Suppressor macrophage treated with lipopolysaccharide for 4 hours (primary cell): ENCODE results near the gene GAREM1.

Experiments
- DNase-seq: peaks from one replicate; pipeline ENCODE4 v3.0.0-alpha.2; 2020

The GAREM1 gene

DNA sequence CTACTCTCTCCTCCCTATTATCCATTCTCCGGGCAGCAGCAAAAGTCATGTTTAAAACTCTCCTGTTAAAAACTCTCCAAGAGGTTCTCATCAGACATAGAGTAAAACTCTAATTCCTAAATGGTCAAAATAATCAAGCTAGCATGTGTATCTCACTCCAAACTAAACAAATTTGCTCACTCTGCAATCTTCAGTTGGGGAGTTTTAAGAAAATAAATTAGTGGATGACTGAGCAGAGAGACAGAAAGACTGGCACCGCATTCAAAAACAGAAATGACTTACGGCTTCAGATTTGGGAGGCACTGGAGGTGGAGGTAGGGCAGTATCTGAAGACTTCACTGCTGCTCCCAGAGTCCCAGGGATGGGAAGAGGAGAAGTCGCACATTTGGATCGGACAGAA lies 183.9 kb downstream of the GAREM1 start:
- DNase-seq = no peak

DNA sequence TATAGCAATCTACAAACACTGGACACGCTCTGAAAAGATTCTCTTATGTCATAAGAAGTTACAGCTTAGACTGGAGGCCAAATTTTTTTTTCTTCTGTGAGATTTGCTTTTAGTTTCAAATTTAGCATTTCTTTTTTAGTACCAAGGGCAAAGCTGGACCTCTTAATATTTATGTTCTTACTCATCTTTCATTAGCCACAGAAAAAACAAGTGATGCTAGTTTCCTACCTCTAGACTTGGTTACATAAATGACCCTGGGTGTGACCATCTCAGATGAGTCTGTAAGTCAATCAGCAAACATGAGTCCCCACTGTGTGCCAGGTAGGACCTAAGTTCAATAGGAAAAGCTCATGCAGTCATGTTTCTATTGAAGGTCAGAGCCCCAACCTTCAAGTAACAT lies 186.4 kb downstream of the GAREM1 start:
- DNase-seq = no peak

DNA sequence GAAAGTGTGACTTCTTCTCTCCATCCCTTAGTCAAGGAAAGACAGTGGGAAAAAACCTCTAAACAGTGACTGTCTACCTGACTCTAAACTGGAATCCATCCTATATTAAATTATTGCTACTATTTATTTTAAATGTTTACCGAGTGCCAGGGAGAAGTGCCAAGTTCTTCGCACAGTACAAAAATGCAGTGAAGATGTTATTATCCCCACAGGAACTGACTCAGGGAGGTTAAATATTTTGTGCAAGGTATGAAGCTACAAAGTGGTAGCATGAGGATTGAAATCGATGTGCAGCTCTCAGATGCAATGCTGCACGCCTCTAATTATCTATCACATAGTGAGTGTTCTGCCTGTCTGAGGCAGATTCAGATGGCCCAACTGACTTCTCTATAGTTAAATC lies 189.8 kb downstream of the GAREM1 start:
- DNase-seq = no peak

DNA sequence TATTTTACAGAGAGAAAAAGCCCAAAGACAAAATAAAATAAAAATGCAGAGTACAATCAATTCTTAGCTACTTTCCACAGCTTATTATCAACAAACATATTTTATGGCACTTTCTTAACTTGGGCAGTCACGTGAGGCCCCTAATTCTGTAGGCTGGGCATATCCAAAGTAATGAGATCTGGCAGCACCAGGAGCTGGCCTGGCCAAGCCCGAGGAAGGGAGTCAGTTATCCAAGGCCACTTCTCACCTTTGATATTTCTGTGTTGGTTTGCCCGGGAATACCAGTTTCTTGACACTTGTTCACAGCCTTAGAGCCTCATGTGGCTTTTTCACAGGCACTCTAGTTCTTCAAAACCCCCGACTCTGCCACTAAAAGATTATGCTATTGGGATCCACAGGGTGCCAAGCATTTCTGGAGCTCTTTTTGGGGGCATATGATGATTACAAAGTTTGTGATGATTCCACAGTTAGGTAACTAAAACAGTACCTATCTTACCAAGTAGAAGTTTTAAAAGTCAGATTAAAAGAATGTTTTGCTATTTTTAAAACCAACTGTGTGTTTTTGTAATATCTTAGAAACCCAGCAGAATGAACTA lies 190.4 kb downstream of the GAREM1 start:
- no peak for DNase-seq

GRCh38 chr18:32278177-32278799 lies 192.4 kb downstream of the GAREM1 start:
- DNase-seq = no peak

DNA sequence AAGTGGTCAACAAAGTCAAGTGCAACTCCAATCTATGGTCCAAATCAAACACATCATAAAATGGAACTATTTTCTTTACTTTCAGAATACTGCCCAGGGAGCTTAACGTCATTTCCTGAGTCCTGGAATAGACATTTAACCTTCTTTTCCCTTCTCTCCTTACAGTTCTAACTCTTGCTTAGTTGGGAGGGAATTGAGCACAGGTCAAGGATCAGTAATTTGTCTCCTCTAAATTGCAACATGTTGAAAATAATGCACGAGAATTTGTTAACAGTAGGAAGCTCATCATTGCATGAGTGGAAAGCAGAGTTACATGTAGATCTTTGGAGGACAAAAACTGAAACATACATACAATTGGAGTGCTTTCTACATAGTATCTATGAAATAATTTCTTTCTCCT lies 193.1 kb downstream of the GAREM1 start:
- DNase-seq = no peak

- no peak for DNase-seq
Observed at GRCh38 chr18:32276906-32277305, 193.8 kb downstream of the GAREM1 start.

- no peak for DNase-seq
Observed at GRCh38 chr18:32276256-32276655, 194.4 kb downstream of the GAREM1 start.

DNA sequence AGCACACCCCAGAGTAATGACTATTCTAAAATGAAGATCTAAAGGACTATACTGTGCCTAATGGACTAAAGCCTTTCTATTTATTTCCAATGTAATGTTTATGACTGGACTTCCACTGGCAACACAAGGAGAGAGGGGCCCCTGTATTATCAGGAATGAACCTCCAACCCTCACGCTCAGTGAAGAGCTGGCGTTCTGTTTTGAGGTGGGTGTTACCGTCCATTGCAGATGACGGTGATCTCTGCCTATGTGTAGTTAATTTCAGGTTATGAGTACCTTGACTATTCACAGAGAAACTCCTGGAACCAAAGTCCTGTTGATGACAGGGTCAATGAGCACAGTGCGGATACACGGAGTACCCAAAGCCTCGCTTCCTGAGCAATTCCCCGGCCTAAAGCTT lies 195.5 kb downstream of the GAREM1 start:
- no peak for DNase-seq

- no peak for DNase-seq
Observed at GRCh38 chr18:32274307-32274706, 196.4 kb downstream of the GAREM1 start.

GRCh38 chr18:32271672-32272208 lies 198.9 kb downstream of the GAREM1 start:
- peak; percentile 36 for DNase-seq

DNA sequence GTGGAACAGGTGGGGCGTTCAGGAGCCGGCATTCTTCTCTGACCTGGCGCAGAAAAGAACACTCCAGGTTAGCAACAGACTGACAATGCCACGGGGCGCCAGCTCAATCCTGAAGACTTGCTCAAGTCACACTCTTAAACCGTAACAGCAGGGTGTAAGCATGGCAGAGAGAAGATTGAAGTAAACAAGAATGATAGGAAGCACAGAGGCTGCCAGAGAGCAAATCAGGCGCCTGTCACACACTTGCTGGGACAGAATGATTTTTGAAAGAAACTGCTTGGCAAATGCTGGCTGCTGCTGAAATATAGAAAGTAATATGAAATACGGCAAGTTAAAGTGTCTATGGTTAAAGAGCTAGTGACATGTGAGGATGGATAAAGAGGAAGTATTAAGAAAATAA lies 200.3 kb downstream of the GAREM1 start:
- DNase-seq = no peak

DNA sequence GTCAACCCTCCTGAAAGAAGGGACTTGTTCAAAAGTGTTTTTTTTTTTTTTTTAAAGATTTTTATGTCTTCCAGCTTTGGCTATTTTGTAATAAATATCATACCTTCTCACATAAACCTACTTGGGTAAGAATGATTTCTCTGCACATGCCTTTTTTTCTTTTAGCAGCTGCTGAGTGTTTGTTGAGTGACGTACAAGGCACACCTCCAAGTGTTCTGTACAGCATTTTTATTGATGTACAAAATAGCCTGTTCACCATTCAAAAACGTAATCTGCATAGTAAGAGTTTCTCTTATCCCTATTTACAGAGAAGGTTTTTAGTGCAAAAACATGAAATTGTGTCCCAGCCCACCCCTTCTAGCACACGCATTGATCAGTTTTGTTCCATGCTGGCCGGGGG lies 203.2 kb downstream of the GAREM1 start:
- no peak for DNase-seq

GRCh38 chr18:32264401-32264800 lies 206.3 kb downstream of the GAREM1 start:
- DNase-seq = no peak

GRCh38 chr18:32262092-32262491 lies 208.6 kb downstream of the GAREM1 start:
- no peak for DNase-seq

DNA sequence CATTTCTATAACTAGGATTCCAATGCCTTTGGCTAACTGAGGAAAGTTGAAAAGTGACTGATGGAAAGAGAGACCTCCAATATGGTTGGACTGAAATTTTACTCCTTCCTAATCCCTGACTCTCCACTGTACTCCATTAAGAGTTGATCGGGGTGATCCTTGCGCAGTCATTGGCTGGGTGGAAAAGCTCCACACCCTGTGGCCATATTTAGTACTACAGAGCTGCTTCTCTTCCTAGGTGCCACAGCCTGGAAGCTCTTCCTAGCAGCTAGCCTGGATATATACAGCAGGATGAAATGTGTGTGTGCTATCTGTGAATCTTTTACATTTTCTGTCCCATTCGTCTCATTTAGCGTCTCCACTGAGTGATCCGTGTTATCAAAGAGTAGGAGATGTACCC lies 209.7 kb downstream of the GAREM1 start:
- DNase-seq = no peak

- DNase-seq = no peak
Observed at GRCh38 chr18:32259553-32259952, 211.1 kb downstream of the GAREM1 start.

- DNase-seq = peak; percentile 17
Observed at GRCh38 chr18:32258558-32259204, 212.0 kb downstream of the GAREM1 start.

DNA sequence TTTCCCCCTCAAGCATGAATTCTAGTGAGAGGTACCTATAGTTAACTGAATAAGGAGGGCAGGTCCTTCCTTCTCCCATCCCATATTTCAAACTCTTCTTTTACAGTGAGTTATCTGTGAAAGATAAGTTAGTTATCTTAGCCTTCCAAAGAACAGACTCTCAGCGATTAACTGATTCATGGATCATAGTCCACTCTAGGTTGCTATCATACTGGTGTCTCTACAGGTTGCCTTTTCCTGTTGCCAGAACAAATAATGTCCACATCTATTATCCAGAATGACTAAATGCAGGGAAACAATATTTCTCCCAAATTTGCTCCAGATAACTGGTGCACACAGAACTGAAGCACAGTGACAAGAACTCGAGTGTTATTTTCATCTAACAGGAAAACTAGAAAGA lies 212.5 kb downstream of the GAREM1 start:
- no peak for DNase-seq

DNA sequence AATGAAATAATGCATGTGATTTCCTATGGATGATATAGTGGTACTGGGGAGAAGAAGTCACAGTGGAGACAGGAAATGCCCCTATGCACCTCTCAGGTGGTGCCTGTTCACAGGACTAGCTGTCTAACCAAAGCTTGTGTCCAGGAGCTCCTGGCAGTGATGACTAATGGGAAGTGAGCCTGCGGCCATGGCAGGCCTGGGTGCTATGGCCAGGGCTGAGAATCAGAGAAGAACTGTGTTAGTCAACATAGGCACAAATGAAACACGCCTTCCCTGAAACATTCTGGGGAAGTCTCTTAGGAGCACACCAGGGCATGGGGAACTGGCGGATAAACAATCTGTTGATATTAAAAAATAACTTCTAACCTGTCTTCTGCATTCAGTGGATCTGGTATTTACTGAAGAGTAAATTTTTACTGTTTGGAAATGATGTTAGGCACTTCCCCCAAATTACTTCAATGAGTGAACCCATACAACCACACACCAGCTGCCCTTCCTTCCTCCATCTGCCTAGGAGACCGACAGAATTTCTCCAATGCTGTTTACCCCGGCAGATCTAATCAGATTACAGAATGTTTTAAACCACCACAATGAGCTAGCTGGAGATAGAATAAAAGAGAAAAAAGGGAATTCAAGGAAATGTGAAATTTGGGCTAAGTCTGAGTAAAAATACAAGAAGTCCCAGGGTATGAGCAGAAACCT lies 213.4 kb downstream of the GAREM1 start:
- peak; percentile 34 for DNase-seq

DNA sequence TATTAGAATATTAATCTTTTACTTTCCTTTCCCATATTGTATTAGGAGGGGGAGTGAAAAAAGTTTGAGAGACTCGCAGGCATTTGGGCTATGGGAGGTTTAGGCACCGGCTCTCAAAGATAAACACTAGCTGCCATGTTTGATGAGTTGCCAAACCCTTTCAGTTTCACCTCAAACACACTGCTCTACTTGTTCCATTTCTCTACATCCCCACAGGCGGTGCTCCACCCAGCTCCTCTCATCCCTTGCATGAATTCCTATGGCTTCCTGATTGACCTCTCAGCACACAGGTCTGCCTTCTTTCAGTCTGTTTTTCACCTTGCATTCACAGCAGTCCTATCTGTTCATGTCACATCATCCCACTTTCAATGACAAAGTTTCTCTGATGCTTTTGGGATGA lies 215.1 kb downstream of the GAREM1 start:
- DNase-seq = no peak

- no peak for DNase-seq
Observed at GRCh38 chr18:32252141-32252860, 218.4 kb downstream of the GAREM1 start.

GRCh38 chr18:32251466-32251865 lies 219.2 kb downstream of the GAREM1 start:
- no peak for DNase-seq
